M059J (cell line): Measurements from ENCODE around the gene KRTCAP2. TPM values are rescaled to one million over a fixed set of nuclear protein-coding genes. Genes with fewer than 3 reads are reported as not detected.

Source experiments
- DNase-seq: peaks from one replicate; pipeline ENCODE4 v3.0.0-alpha.2; 2012; ENCODE audit warnings: low read depth
- total RNA-seq: library from RNA; depleted of rRNA; stranded (reverse); fragments of >200 nt; shearing (Covaris generic); gene quantifications from 2 replicates; pipeline ENCODE4 v1.2.3, GENCODE V29; 2014

KRTCAP2 gene
- total RNA-seq, 1 experiment from 2014 or later = 209 TPM

GRCh38 chr1:155134322-155134721 lies 38.8 kb downstream of the KRTCAP2 start:
- no peak for DNase-seq

- no peak for DNase-seq
These were observed 39.3 kb downstream of the KRTCAP2 start for GRCh38 chr1:155133799-155134281.

- no peak for DNase-seq
These were observed 41.2 kb downstream of the KRTCAP2 start for GRCh38 chr1:155131856-155132255.

GRCh38 chr1:155131285-155131684 lies 41.8 kb downstream of the KRTCAP2 start:
- DNase-seq = no peak

GRCh38 chr1:155130272-155131006 lies 42.7 kb downstream of the KRTCAP2 start:
- DNase-seq = no peak

GRCh38 chr1:155128755-155129473 lies 44.2 kb downstream of the KRTCAP2 start:
- DNase-seq = peak; percentile 48

- peak; percentile 24 for DNase-seq
These were observed 44.9 kb downstream of the KRTCAP2 start for GRCh38 chr1:155127967-155128754.

- peak; percentile 74 for DNase-seq
These were observed 45.8 kb downstream of the KRTCAP2 start, which contains the start of gene EFNA1 for GRCh38 chr1:155127105-155127966. Gene EFNA1, plus strand, starts transcription at chr1:155127876. Its CDS starts 102 bp downstream, at chr1:155127978.

GRCh38 chr1:155126556-155127104 lies 46.5 kb downstream of the KRTCAP2 start:
- peak; percentile 62 for DNase-seq

GRCh38 chr1:155125946-155126555 lies 47.1 kb downstream of the KRTCAP2 start:
- DNase-seq = peak; percentile 37

- peak; percentile 24 for DNase-seq
These were observed 47.6 kb downstream of the KRTCAP2 start for GRCh38 chr1:155125511-155125945.

GRCh38 chr1:155124503-155125463 lies 48.3 kb downstream of the KRTCAP2 start:
- DNase-seq = peak; percentile 28

- DNase-seq = peak; percentile 44
These were observed 49.3 kb downstream of the KRTCAP2 start for GRCh38 chr1:155123801-155124200.

- DNase-seq = no peak
These were observed 50.8 kb downstream of the KRTCAP2 start for GRCh38 chr1:155122308-155122707.

GRCh38 chr1:155121249-155121648 lies 51.9 kb downstream of the KRTCAP2 start:
- DNase-seq = no peak

- DNase-seq = no peak
These were observed 52.9 kb downstream of the KRTCAP2 start for GRCh38 chr1:155120253-155120652.
